ENCODE measurements around the gene UQCRC1.

UQCRC1 gene

DNA sequence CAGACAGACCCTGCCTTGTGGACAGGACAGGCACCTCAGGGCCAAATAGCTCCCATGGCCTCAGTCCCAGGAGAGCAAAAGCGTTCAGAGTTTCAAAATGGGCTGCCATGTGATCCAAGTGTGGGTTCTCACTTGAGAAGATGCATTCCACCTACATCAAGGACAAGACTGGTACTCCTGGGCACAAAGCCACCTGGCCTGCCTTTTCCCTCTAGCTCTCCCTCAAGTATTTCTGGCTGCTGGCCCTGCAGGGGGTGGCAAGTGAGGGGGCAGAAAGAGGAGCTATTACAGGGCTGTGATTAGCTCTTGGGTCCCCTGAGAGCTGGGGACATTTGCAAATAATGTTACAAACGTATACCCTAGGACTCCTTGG is 7.8 kb downstream of the UQCRC1 start:
- H3K27ac ChIP-seq, result no peak overlapping the region
- TF ChIP-seq, protein P1, sequence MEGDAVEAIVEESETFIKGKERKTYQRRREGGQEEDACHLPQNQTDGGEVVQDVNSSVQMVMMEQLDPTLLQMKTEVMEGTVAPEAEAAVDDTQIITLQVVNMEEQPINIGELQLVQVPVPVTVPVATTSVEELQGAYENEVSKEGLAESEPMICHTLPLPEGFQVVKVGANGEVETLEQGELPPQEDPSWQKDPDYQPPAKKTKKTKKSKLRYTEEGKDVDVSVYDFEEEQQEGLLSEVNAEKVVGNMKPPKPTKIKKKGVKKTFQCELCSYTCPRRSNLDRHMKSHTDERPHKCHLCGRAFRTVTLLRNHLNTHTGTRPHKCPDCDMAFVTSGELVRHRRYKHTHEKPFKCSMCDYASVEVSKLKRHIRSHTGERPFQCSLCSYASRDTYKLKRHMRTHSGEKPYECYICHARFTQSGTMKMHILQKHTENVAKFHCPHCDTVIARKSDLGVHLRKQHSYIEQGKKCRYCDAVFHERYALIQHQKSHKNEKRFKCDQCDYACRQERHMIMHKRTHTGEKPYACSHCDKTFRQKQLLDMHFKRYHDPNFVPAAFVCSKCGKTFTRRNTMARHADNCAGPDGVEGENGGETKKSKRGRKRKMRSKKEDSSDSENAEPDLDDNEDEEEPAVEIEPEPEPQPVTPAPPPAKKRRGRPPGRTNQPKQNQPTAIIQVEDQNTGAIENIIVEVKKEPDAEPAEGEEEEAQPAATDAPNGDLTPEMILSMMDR (conservative IDR thresholded peaks at IDR 0.05), result no peak

DNA sequence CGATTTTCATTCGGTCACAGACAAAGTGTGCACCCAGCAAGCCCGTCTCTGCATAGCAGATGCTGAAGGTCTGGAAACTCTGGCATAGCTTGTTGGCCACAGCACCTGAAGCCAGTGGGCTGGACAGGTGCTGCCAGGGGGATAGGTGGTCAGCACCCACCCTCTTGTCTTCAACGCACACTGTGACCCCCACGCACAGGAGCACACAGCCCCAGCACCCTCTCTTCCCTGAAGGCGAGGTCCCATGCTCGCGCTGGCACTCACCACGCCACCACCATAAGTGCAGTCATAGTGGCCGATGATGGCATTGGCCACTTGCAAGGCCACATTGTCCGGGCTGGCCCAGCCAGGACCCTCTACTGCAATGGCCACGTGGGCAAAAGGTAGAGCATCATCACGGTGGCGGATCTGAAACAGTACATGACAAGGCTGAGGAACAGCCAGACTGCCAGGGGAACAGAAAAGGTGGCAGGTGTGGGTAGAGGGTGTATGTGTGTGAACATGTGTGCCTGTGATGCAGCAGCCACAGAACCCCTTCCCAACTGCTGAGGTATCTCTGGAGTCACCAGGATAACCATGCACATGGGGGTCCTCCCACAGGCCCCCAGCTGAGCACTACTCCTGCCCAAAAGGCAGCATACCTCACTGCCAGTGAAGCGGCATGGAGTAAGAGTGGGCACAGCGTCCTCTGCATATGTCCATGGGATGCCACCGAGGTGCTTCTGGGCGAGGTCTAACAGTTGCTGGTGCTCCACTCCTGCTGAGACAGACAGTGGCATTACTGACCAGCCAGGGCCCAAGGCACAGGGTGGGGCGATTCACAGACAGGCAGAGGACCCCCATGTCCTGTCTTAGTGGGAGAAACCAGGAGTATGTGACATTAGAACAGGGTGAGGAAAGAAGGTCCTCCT is 8.5 kb downstream of the UQCRC1 start:
- TF ChIP-seq, protein P1 (conservative IDR thresholded peaks at IDR 0.05), result no peak
- H3K27ac ChIP-seq, result no peak overlapping the region

DNA sequence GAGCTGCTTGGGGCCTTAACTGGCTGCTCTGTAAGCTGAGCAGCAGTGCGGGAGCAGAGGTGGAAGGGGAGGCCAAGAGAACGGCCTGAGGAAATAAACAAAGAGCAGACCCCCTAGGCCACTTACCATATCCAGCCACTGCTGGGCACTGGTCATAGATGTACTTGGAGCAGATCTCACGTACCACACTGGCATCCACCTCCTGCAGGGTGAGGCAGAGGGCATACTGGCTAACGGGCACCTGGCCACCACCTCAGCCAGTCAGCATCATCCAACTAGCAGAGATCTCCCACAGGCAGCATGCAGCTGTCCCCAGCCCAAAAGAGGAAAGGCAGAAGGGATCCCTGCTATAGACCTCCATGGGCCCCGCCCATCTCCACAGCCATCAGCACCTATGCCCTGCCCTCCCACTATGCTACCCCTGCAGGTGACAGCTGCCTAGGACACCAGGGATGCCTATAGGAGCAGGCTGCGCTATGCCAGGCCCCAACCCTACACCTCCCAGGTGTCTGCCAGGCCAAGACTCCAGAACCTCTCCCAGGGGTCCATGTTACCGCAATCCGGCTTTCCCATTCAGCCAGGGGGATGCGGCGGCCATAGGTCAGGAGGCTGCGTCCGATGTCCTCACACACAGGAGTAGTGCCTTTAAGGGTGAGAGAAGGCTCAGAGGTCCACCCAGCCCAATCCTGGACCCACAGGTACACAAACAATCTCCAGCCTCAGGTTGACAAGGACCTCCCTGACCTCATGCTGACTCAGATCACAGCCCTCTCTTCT is 9.7 kb downstream of the UQCRC1 start:
- TF ChIP-seq, protein P1 (conservative IDR thresholded peaks at IDR 0.05), result no peak
- no peak overlapping the region for H3K27ac ChIP-seq

DNA sequence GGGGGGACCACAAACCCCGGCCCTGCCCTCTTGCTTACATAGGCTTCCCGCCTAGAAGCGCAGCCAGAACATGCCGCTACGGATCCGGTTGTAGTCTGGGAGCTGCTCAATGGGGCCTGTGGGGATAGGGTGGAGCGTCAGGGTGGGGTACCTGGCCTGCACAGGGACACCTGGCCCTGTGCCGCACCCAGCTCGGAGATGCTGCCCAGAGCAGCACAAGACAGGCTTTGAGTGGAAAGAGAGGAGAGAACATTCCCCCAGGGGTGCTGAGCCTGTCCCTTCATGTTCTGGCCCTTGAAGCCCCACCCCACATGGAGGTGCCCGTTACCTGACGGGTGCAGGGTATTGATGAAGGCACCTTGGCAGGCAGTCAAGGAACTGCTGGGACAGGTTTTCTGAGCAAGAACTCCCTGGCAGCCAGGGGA is 10.4 kb downstream of the UQCRC1 start:
- no peak overlapping the region for H3K27ac ChIP-seq
- TF ChIP-seq, protein P1 (conservative IDR thresholded peaks at IDR 0.05), result no peak

DNA sequence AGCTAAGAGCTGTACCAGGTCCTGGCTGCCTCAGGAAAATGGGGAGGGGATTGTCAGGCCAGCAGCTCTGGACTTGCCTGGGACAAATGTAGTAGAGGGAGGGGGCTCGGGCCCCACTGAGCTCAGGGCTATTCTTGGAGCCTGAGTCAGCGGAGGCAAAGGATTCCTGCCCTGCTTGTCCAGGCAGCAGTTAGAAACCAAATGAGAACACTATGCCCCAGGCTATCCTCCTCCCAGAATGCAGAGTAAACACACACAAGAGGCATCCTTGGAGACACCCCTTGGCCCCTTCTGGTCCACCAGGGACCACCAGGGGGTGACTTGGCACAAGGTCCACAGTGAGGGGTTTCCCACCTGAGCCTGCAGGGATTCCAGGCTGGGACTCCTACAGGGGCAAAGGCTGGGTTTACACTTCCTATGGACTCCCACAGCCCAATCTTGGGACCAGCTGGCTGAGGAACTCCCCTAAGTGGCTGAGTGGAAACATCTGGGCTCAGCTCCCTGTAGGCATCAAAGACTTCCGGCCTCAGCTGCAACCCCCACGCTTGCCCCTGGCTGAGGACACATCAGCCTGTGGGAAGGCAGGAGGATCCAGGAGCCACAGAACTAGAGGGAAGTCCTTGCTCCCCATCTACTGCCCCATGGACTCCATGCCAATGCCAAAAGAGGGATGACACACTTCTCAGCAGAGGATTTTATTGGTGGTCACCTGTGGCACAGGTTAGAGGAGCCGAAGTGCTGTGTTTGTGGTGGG is 10.9 kb downstream of the UQCRC1 start:
- TF ChIP-seq, protein P1 (conservative IDR thresholded peaks at IDR 0.05), result no peak
- H3K27ac ChIP-seq, result no peak overlapping the region

DNA sequence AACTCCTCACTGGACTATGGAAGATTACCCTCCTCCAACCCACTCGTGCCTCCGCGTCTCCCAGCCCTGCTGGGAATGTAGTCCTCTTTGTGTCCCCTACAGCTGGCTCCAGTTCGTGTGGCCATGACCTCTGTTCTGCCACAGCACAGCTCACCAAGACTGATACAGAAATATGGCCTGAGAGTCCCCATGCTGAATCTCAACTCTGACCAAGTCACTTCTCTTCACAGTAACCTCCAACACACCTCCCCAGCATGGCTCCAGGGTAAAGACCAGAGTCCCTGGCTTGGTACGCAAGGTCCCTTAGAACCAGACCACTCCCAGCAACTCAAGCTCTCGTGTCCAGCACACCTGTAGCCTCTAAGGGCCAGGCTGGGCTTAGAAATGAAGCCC is 12.0 kb downstream of the UQCRC1 start:
- H3K27ac ChIP-seq, result no peak overlapping the region
- TF ChIP-seq, protein P1 (conservative IDR thresholded peaks at IDR 0.05), result no peak
